GM19035 (cell line): ENCODE measurements around the gene ZNF606.
A peak's percentile ranks its signal among the peaks of the same experiment; 100 is the strongest.
"Not testable (repeated sequence)": the region's sequence is repeated elsewhere in the genome, so short reads cannot be mapped to it uniquely, and the experiment has no call there.

ENCODE experiments used
- ATAC-seq: cut with Tn5 transposase; IDR thresholded peaks from one replicate; pipeline ENCODE4 v1.9.1; 2021; ENCODE audit not compliant: unreplicated experiment

The ZNF606 gene

DNA sequence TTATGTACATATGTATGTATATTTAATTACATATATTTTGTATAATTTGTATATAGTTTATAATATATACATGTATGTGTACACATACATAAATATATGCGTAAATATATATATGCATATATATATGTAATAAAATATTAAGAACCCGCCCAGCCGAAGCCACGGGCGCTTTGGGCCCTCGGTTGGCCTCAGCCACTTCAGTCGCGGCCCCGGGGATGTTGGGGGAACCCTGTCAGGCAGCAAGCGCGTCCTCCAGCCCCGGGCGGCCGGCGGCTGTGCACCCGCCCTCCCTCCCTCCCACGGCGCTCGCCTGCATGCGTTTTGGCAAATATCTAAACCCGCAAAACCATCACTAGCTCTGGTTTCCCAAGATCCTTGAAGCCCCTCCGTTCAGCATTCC is 7.9 kb upstream of the ZNF606 start:
- ATAC-seq: no peak

DNA sequence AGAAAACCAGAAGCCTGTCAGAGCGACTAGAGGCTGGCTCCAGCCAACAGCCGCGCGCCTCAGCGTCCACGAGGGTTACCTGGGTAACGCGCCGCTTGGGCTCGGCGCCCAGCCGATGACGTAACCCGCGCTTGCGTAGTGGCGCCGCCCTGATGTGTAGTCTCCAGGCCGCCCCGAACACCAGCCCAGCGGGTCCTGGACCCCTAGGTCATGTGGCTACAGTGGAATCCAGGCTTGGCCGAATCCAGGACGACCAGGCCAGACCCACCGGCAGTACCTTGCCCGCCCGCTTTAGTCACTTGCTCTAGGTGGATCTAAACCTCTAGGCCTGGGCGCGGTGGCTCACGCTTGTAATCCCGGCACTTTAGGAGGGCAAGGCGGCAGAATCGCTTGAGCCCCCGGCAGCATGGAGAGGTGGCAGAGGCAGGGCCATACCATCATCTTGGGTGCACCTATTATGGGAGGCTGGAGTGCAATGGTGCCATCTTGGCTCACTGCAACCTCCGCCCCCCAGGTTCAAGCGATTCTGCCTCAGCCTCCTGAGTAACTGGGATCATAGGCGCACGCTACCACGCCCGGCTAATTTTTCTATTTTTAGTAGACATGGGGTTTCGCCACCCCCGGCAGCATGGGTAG is 7.2 kb upstream of the ZNF606 start:
- no peak for ATAC-seq

DNA sequence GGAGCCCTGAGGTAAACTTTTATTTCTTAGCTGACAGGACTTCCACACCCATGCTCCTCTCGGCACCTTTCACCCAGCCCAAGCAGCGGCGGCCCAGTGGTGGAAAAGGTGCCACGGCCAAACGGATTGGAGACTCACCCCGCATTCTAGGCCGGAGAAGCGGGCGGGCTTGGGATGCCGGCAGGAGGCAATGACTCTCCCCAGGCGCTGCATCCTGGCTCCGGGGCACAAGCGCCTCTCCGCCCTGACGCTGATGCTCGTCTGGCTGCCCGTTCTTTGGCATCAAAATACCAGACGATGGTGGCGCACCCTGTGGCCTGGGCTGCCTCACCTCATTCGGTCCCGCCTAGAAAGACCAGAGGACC is 6.7 kb upstream of the ZNF606 start:
- ATAC-seq: no peak

DNA sequence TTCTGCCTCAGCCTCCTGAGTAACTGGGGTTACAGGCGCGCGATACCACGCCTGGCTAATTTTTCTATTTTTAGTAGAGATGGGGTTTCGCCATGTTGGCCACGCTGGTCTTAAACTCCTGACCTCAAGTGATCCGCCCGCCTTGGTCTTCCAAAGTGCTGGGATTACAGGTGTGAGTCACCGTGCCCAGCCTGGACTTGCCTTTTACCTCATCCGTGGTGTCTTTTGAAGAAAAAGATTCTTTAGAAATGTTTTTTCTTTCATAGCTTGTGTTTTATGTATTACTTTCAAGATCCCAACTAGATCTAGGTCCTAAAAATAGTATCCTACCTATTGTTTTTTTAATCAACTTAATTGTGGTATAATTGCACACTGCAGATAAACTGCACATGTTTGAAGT is 6.3 kb upstream of the ZNF606 start:
- ATAC-seq: not testable (repeated sequence)

DNA sequence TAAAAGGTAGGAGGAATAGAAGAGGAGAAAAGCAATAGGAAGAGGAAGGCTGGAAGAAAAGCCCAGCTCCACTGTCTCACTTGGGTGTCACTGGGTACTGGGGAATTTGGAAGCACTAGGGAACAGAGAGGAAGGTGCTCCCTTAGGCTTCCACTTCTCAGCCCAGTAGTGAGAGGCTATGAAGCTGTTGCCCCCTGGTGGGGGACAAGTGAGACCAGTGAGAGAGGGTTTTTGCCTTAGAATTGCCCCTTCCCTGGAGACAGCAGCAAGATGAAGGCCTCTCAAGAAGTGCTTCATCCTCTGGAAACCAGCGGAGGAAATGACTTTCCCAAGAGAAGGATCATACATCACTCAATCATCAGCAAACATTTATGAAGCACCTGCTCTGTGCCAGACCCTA is 4.7 kb upstream of the ZNF606 start:
- no peak for ATAC-seq

DNA sequence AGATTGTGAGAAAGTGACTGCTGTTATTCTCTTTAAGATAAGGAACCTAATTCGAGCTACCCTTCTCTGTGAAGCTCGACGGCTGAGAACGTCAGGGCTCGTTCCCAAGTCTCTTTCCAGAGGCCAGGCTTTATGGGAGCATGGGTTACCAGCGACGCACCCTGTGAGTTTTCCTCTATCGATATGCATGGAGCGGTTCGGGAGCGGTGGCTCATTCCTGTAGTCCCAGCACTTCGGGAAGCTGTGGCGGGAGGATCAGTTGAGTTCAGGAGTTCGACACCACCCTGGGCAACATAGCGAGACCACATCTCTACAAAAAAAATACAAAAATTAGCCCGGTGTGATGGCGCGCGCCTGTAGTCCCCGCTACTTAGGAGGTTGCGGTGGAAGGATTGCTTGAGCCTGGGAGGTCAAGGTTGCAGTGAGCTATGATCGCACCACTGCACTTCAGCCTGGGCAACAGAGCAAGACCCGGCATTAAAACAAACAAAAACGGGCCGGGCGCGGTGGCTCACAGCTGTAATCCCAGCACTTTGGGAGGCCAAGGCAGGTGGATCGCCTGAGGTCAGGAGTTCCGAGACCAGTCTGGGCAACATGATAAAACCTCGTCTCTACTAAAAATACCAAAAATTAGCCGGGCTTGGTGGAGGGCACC is 681 bp upstream of the ZNF606 start:
- no peak for ATAC-seq

DNA sequence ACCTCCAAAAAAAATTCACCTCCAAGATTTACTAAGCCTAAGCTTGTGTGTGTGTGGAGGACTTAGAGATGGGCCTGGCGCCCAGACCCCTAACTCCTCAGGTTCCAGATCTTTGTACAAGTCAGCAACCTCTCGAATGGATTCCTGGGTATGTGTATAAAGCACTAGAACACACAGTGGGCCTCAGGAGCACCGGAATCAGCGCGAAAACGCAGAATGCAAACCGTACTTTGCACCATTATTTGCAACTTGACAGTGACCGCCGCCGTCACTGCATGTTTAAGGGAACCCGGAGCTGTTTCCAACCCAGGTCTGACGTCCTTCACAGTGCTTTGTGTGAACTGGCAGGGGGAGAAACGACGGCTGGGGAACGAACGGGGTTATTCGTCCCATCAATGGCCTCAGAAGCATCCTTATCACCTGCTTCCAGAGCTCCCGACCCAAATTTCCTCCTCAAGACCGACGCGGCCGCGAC is 688 bp downstream of the ZNF606 start:
- ATAC-seq: peak; percentile 14

DNA sequence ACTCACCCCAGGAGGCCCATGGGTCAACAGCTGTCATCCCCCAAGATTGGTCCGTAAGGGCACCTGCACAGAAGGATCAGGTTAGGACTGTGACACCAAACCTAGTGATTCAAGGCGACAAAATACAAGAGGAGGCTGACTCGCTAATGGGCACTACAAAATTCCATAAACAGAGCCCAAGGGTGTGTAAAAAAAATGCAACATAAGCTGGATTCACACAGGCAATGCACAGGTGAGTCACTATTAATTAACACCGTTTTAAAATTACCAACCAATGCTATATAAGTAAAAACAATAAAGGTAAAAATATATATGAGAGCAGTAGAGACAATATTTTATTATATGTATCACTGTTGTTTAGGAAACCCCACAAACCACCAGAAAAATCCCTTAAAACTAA is 1.9 kb downstream of the ZNF606 start:
- no peak for ATAC-seq

DNA sequence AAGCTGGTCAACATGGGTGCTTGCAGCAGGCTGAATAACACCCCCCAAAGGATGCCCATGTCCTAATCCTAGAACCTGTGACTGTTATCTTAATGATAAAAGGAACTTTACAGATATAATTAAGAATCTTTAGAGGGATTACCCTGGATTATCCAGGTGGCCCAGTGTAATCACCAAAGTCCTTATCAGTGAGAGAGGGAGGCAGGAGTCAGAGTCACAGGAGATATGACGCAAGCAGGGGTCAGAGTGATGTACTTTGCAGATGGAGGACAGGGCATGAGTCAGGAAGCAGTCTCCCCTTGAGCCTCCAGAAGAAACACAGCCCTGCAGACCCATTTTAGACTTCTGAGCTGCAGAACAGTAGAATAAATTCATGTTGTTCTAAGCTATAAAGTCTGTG is 9.8 kb downstream of the ZNF606 start:
- no peak for ATAC-seq

DNA sequence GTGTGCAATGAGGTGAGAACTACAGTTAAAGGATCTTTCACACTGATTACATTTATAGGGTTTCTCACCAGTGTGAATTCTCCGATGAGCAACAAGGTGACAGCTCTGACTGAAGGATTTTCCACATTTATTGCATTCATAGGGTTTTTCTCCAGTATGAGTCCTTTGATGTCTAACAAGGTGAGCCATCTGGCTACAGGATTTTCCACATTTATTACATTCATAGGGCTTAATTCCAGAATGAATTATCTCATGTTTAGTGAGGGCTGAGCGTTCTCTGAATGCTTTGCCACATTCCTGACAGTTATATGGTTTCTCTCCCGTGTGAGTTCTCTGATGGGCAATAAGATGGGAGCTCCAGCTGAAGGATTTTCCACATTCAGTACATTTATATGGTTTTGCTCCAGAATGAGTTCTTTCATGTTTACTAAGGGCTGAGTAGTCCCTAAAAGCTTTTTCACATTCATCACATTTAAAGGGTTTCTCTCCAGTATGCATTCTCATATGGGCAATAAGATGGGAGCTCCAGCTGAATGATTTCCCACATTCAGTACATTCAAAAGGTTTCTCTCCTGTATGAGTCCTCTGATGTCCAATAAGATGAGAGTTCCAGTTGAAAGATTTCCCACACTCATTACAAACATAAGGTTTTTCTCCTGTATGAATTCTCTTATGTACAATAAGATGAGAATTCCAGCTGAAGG is 23.9 kb downstream of the ZNF606 start:
- ATAC-seq: no peak

DNA sequence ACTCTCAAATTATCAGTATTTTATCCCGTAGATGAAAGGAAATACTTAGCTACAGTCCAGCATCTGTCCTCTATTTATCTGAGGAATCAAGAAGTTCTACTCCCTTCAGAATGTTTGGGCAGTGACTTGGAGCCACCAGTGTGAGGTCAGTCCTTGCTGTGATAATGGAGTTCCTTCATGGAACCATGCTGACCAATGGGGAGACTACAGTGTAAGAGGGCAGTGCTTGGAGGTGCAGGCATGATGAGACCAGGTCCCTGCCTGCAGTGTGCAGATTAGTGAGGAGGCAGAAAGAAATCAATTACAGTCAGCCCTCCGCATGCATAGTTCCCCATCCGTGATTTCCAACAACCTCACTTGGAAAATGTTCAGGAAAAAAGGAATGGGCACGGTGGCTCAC is 28.2 kb downstream of the ZNF606 start, which contains the start of gene C19orf18:
C19orf18 (minus strand) TSS at position 101 of the 400 bp plus-strand sequence. CDS start 102 bp downstream, outside the sequence.
- no peak for ATAC-seq

DNA sequence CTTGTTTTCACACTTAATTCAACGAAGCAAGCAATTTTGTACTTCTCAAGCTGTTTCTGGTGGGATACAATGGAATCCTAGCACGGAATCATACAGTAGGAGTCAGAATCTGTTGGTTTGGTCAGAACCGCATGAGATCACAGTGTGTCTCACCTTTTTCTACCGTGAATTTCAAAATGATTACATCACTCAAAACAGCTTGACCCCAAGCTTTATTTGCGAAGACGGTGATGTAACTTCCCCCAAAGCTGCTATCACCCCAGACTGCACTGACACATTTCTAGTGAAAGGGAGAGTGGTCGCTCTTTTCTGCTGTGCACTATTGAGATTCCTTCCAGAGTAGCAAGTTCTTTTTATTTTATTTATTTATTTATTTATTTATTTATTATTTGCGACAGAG is 37.9 kb downstream of the ZNF606 start:
- ATAC-seq: no peak

DNA sequence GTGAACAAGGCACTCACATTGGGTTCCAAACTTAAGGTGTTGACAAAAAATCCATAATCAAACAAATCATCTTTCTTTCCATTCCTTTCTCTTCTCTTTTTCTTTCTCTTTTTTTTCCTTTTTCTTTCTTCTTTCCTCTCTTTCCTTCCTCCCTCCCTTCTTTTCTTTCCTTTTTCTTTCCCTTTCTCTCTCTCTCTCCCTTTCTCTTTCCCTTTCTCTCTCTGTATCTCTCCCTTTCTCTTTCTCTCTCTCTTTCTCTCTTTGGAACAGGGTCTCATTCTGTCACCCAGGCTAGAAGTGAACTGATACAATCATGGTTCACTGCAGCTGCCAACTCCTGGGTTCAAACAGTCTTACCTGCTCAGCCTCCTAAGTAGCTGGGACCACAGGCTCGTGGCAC is 40.8 kb downstream of the ZNF606 start:
- ATAC-seq: no peak

DNA sequence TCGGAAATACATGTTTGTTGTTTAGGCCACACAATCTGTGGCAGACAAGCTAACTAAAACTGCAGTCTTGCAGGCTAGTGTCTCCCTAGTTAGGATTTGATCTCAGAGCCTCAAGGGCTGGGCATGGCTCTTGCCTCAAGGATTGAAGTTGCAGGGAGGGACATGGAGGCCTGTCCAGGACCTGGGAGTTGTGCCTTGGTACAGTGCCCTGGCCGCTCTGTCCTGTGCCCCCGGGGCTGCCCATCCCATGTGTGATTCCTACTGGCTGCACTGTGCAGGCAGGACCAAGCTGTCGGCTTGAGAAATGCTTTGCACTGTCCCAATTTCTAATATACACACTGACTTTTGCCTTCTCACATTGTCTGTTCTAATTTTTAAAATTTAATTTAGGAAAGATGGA is 47.6 kb downstream of the ZNF606 start:
- ATAC-seq: no peak

DNA sequence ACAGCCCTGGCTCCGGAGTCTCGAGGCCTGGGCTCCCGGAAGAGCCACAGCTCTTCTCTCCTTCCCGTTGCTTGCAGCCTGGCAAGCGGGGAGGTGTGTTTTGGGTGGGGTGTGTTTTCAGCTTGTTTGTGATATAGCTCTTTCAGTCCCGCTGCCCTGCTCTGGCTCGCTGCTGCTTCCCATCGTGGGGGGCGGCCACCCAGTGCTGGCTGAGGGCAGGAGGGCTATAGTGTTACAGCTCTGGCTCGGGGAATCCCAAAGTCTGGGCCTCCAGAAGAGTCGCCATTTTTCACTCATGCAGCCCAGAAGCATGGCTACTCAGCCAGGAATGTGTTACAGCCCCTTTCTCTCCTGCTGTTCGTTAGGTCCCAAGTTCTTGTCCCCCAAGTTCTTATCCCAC is 52.9 kb downstream of the ZNF606 start:
- no peak for ATAC-seq

DNA sequence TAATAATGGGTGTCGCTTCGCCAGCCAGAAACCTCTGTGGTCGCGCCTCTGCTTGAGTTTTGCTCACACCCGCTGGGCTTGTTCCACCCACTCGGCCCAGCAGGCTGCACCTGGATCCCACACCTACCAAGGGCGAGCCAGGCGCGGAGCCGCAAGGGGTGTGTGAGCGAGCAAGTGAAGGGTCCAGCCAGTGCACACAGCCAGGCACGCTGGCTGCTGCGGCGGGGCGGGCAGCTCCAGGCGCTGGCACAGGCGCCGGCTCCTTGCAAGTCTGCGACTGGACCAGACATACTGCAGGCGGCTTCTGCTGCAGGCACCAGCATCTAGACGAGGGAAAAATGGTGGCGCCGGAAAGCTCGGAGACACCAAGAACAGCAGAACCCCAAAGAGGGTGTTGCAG is 53.3 kb downstream of the ZNF606 start:
- no peak for ATAC-seq

DNA sequence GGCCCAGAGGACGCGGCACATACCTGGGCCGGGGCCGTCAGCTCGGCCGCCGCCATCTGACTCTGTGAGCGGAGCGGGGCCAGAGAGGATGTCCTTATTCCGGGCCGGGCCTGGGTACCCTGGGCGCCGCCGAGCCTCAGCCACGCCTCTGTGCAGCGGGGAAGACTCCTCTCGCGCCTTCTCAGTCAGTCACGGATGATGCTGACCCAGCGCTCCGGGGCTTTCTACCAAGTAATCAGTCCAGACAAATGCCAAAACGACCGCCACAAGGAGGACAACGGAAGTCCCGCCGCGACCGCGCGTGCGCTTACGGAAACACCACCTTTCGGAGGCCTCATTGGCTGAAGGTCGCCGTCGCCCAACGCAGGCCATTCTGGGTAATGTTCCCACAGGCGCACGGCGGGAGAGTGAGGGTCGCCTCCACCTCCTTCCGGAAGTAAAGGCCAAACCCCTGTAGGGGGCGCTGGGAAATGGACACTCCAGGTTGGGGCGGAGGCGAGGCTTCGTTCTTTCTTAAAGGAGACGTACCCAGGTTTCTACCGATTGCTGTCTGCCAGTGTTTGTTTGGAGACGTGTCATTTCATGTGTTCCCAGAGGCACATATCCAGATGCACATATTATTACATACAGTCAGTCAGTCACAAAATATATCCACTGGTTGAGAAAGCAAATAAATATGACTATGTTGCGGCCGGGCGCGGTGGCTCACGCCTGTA is 55.0 kb downstream of the ZNF606 start, which contains the start of gene ZNF256:
ZNF256 (minus strand) TSS at position 288 of the 716 bp plus-strand sequence; CDS start at position 56, 232 bp downstream.
- peak; percentile 78 for ATAC-seq

DNA sequence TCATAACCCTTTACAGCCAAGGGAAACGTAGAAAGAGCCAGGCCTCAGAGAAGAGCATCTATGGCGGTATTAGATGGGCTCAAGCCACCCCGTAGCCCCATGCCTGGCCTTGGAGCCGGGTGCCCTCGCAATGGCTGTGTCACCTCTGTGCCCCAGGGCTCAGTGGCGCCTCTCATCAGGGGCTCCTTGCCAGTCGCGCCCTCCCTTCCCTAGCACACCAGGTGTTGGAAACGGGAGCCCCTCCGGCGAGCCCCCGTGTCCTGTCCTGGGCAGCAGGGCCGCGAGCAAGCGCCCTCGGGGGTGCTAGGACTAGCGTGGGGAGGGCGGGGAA is 55.6 kb downstream of the ZNF606 start:
- no peak for ATAC-seq

DNA sequence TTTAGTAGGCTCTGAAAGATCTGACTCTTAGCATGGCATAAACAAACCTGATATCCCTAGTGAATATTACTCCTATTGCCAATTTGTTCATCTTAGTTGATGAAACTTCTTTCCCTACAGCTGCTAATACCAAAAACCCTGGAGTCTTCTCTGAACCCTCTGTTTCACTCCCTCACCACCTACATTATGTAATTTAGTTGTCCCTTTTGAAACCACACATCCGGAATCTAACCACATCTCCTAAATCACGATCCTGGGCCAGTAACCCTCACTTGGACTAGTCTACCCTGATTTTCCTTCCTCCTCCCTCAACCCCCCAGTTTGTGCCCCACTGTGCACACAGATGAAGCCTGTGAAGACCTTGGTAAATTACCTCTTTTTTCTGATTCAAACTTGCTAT is 56.3 kb downstream of the ZNF606 start:
- no peak for ATAC-seq

DNA sequence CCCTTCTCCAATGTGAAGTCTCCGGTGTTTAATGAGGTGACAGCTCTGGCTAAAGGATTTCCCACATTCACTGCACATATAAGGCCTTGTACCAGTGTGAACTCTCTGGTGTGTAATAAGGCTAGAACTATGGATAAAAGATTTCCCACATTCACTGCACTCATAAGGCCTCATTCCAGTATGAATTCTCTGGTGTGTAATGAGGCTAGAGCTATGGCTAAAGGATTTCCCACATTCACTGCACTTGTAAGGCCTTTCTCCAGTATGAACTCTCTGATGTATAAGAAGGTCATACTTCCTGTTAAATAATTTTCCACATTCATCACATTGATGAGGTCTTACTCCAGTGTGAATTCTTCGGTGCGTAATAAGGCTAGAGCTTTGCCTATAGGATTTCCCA is 61.0 kb downstream of the ZNF606 start:
- ATAC-seq: no peak

DNA sequence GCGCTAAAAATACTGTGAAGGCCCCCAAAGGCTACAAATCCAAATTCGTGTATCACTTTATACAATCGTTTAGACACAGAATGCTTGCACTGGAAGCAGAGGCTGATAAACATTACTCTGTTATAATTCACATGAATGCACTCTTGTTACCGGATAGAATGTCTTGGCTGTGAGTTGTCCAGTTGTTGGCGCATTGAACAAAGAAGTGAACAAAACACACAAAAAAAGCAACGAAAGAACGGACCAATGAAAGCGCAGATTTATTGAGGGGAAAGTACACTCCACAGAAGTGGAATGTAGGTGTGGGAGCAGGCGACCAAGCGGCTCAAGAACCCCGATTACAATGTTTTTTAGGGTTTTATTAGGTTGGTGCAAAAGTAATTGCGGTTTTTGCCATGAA is 66.9 kb downstream of the ZNF606 start:
- ATAC-seq: no peak
